ENCODE measurements around the gene ENO2.
A peak's percentile ranks its signal among the peaks of the same experiment; 100 is the strongest.
"Not testable (repeated sequence)": the region's sequence is repeated elsewhere in the genome, so short reads cannot be mapped to it uniquely, and the experiment has no call there.

ENO2 gene

DNA sequence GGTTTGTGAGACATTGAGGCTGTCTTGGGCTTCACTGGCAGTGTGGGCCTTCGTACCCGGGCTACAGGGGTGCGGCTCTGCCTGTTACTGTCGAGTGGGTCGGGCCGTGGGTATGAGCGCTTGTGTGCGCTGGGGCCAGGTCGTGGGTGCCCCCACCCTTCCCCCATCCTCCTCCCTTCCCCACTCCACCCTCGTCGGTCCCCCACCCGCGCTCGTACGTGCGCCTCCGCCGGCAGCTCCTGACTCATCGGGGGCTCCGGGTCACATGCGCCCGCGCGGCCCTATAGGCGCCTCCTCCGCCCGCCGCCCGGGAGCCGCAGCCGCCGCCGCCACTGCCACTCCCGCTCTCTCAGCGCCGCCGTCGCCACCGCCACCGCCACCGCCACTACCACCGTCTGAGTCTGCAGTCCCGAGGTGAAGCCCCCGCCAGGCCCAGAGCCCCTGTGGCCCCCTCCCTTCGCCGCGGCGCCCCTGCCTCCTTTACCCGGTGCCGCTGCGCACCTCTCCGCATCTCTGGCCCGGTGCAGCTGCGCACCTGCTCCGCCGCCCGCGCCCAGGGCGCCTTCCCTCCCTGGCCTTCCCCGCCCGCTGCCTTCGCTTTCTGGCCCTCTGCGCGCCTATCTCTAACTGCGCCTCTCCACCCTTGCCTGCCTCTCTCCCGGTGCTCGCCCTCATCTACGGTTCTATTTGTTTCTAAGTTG is at the start of gene ENO2:
ENO2 (plus strand) TSS at position 335 of the 701 bp plus-strand sequence. CDS start 1,253 bp downstream, outside the sequence.
- TF ChIP-seq, protein P1, sequence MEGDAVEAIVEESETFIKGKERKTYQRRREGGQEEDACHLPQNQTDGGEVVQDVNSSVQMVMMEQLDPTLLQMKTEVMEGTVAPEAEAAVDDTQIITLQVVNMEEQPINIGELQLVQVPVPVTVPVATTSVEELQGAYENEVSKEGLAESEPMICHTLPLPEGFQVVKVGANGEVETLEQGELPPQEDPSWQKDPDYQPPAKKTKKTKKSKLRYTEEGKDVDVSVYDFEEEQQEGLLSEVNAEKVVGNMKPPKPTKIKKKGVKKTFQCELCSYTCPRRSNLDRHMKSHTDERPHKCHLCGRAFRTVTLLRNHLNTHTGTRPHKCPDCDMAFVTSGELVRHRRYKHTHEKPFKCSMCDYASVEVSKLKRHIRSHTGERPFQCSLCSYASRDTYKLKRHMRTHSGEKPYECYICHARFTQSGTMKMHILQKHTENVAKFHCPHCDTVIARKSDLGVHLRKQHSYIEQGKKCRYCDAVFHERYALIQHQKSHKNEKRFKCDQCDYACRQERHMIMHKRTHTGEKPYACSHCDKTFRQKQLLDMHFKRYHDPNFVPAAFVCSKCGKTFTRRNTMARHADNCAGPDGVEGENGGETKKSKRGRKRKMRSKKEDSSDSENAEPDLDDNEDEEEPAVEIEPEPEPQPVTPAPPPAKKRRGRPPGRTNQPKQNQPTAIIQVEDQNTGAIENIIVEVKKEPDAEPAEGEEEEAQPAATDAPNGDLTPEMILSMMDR (conservative IDR thresholded peaks at IDR 0.05; ENCODE audit: low read depth, low read length), result no peak

DNA sequence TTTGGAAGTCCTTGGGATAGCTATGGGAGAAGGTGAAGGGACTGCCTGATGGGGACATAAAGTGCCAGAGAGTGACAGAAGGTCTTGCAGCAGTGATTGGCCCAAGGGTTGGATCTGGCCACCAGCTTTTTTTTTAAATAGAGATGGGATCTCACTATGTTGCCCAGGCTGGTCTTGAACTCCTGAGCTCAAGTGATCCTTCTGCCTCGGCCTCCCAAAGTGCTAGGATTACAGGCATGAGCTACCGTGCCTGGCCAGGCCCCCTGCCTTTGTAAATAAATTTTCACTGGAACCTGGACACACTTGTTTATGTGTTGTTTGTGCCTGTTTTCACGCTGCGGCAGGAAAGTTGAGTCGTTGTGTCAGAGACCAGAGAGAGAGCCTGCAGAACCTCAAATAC is 49.1 kb upstream of the ENO2 start:
- not testable (repeated sequence) for H2AFZ ChIP-seq (ENCODE audit: low read depth); H3K4me3 ChIP-seq (IDR thresholded peaks at IDR 0.05; ENCODE audit: insufficient read depth, low read depth, low read length); H3K36me3 ChIP-seq (ENCODE audit: insufficient read depth); H3K27me3 ChIP-seq (ENCODE audit: insufficient read depth, low read depth); H3K27ac ChIP-seq; H3K9ac ChIP-seq; H3K4me2 ChIP-seq
- Histone ChIP-seq H3K4me1 (ENCODE audit: low read depth, poor library complexity, severe bottlenecking) (peaks cover 21% of the 10 kb centered on the region), H4K20me1 (ENCODE audit: insufficient read depth) (peaks cover 12% of the 10 kb centered on the region; the same call in 1 of the 2 replicates), H3K79me2 (ENCODE audit: insufficient read depth, low read depth) (peaks cover 25% of the 10 kb centered on the region)

More for the DNA sequence above, at the start of gene ENO2:
- Histone ChIP-seq H3K79me2 (ENCODE audit: insufficient read depth, low read depth) (no peaks in the 10 kb centered on the region), H3K4me3 (IDR thresholded peaks at IDR 0.05; ENCODE audit: insufficient read depth, low read depth, low read length) (no peak within 1 kb of the TSS), H3K27me3 (ENCODE audit: insufficient read depth, low read depth) (peaks cover 11% of the 10 kb centered on the region; the same call in 1 of the 2 replicates), H3K4me1 (ENCODE audit: low read depth, poor library complexity, severe bottlenecking) (peaks cover 8% of the 10 kb centered on the region), H3K36me3 (ENCODE audit: insufficient read depth) (no peaks in the 10 kb centered on the region), H3K9ac (no peak within 1 kb of the TSS), H3K27ac (no peak within 1 kb of the TSS), H4K20me1 (ENCODE audit: insufficient read depth) (no peaks in the 10 kb centered on the region), H2AFZ (ENCODE audit: low read depth) (peak within 1 kb of the TSS; percentile 82), H3K4me2 (peak within 1 kb of the TSS; percentile 84)

DNA sequence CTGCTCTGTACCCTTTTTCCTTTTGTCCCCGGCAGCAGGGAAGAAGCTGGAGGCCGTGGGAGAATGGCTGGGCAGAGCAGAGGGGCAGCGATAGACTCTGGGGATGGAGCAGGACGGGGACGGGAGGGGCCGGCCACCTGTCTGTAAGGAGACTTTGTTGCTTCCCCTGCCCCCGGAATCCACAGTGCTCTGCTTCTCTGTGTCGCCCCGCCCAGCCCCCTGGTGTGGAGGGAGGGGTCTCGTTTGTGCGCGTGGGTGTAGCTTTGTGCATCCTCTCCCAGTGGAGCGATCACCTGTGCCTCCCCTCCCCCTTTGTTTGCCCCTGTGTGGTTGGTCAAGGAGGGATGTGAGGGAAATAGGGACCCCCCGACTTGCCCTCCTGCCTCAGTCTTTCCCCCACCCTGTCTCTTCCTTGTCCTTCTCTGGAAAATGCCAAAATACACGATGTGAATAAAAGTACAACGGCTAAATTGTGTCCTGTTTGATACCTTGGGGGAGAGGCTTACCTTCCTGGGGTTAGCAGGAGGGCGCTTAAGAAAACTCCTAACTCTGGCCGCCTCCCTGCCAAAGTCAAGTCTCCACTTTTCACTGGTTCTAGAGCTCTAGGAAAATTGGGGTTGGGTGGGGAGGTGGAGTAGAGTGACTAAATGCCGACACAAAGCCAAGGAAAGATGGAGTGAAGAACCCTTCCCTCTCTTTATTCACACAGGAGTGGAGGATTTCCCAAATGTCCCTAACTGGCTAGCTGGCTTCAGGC is 48.0 kb upstream of the ENO2 start:
- H3K36me3 ChIP-seq (ENCODE audit: insufficient read depth), result no peaks in the 10 kb centered on the region; the same call in 1 of the 2 replicates
- H3K4me1 ChIP-seq (ENCODE audit: low read depth, poor library complexity, severe bottlenecking), result peaks cover 31% of the 10 kb centered on the region
- no peaks in the 10 kb centered on the region for H3K27me3 ChIP-seq (ENCODE audit: insufficient read depth, low read depth)
- peaks cover 25% of the 10 kb centered on the region for H3K79me2 ChIP-seq (ENCODE audit: insufficient read depth, low read depth)
- H3K4me2 ChIP-seq, result peak overlapping the region; percentile 88
- H3K27ac ChIP-seq, result no peak overlapping the region
- H3K9ac ChIP-seq, result no peak overlapping the region
- H2AFZ ChIP-seq (ENCODE audit: low read depth), result peak overlapping the region; percentile 57; the same call in 1 of the 2 replicates
- peaks cover 12% of the 10 kb centered on the region; the same call in 1 of the 2 replicates for H4K20me1 ChIP-seq (ENCODE audit: insufficient read depth)
- H3K4me3 ChIP-seq (IDR thresholded peaks at IDR 0.05; ENCODE audit: insufficient read depth, low read depth, low read length), result peak overlapping the region; percentile 4
- TF ChIP-seq, protein P1 (conservative IDR thresholded peaks at IDR 0.05; ENCODE audit: low read depth, low read length), result no peak

DNA sequence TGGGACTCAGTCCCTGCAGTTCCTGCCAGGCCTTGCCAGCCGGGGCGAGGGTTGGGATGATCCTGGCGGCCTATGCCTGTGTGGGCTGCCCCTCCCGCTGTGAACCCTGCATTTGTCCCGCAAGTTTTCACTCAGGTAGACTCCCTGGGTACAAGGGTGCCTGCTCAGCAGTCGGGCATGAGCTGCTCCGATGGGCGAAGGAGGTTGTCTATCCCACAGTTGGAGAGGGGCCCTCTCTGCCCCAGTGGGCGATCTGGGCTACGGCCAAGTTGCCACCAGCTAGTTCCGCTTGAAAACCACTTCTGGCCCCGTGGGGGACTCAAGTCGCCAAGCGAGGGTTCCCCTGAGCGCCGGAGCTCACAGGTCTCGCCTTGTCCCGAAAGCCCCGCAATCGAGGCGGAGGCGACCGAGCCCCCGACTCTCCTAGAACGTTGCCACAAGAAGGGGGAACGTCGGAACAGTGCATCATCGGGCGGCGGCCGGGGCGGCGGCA is 47.4 kb upstream of the ENO2 start:
- H3K27me3 ChIP-seq (ENCODE audit: insufficient read depth, low read depth), result no peaks in the 10 kb centered on the region
- H3K4me3 ChIP-seq (IDR thresholded peaks at IDR 0.05; ENCODE audit: insufficient read depth, low read depth, low read length), result peak overlapping the region; percentile 4
- H3K36me3 ChIP-seq (ENCODE audit: insufficient read depth), result no peaks in the 10 kb centered on the region; the same call in 1 of the 2 replicates
- H3K9ac ChIP-seq, result peak overlapping the region; percentile 95; the same call in 1 of the 2 replicates
- peaks cover 25% of the 10 kb centered on the region for H3K79me2 ChIP-seq (ENCODE audit: insufficient read depth, low read depth)
- peaks cover 12% of the 10 kb centered on the region; the same call in 1 of the 2 replicates for H4K20me1 ChIP-seq (ENCODE audit: insufficient read depth)
- peaks cover 37% of the 10 kb centered on the region for H3K4me1 ChIP-seq (ENCODE audit: low read depth, poor library complexity, severe bottlenecking)
- H2AFZ ChIP-seq (ENCODE audit: low read depth), result peak overlapping the region; percentile 57
- no peak overlapping the region for H3K27ac ChIP-seq
- H3K4me2 ChIP-seq, result peak overlapping the region; percentile 88
- TF ChIP-seq, protein P1 (conservative IDR thresholded peaks at IDR 0.05; ENCODE audit: low read depth, low read length), result no peak

Measured in KMS-11 (cell line).